Spleen (tissue), 11 donors: ENCODE data around the gene CDH13. TPM values are rescaled to one million over a fixed set of nuclear protein-coding genes. Genes with fewer than 3 reads are reported as not detected.

ENCODE experiments used
- DNase-seq: peaks from one replicate; pipeline ENCODE4 v3.0.0-alpha.2; 2020
- H3K27ac ChIP-seq, 8 donors: fragments of 200-600 bp; sonication (generic) in 7 of 8; 1 replicate in 4 of 8; 2 replicates in 4 of 8; pipeline versions ENCODE4 v1.5.0 to v1.8.0; 2016 to 2021; ENCODE audit warnings: inconsistent platforms in 4 of 8, mild to moderate bottlenecking in 4 of 8, moderate library complexity in 1 of 8
- H3K27me3 ChIP-seq, 7 donors: fragments of 200-600 bp; sonication (generic) in 6 of 7; replicated peaks in 1 of 7; 1 replicate in 4 of 7; 2 replicates in 3 of 7; pipeline versions ENCODE4 v1.5.0 to v1.8.0; 2016 to 2021; ENCODE audit warnings: inconsistent platforms in 3 of 7, mild to moderate bottlenecking in 1 of 7
- H3K36me3 ChIP-seq, 6 donors: fragments of 200-600 bp; sonication (generic) in 5 of 6; 1 replicate in 4 of 6; 2 replicates in 2 of 6; pipeline versions ENCODE4 v1.5.0 to v1.8.0; 2016 to 2021; ENCODE audit warnings: inconsistent platforms in 2 of 6
- H3K4me1 ChIP-seq, 6 donors: fragments of 200-600 bp; sonication (generic) in 5 of 6; 1 replicate in 3 of 6; 2 replicates in 3 of 6; pipeline versions ENCODE4 v1.5.0 to v1.8.0; 2016 to 2021; ENCODE audit warnings: inconsistent platforms in 3 of 6
- H3K4me3 ChIP-seq, 8 donors: fragments of 200-600 bp; sonication (generic) in 7 of 8; 1 replicate in 4 of 8; 2 replicates in 4 of 8; pipeline versions ENCODE4 v1.5.0 to v1.8.0; 2016 to 2021; ENCODE audit warnings: inconsistent platforms in 4 of 8, mild to moderate bottlenecking in 4 of 8, moderate library complexity in 2 of 8
- H3K9me3 ChIP-seq, 8 donors: fragments of 200-600 bp; sonication (generic) in 7 of 8; 1 replicate in 4 of 8; 2 replicates in 4 of 8; pipeline versions ENCODE4 v1.5.0 to v1.8.0; 2016 to 2021; ENCODE audit warnings: inconsistent platforms in 4 of 8
- CTCF ChIP-seq, 11 experiments: fragments of 200-600 bp in 7 of 11; fragments of 450-650 bp in 4 of 11; sonication (generic) in 4 of 11; IDR thresholded peaks in 8 of 11; conservative IDR thresholded peaks in 3 of 11; 1 replicate in 7 of 11; 2 replicates in 4 of 11; pipeline versions ENCODE4 v1.4.0 to v1.8.0; 2016 to 2021; ENCODE audit warnings: antibody characterized with exemption in 11 of 11, inconsistent platforms in 4 of 11, mild to moderate bottlenecking in 1 of 11
- POLR2A ChIP-seq, 3 donors: fragments of 450-650 bp; IDR thresholded peaks; one replicate each; pipeline ENCODE4 v1.5.1; 2017; ENCODE audit warnings: antibody characterized with exemption in 3 of 3, mild to moderate bottlenecking in 1 of 3
- POLR2AphosphoS5 ChIP-seq, 3 donors: sonication (generic); formaldehyde crosslinking; IDR thresholded peaks; one replicate each; pipeline ENCODE4 v1.5.1; 2017; ENCODE audit warnings: antibody characterized with exemption in 3 of 3
- WGBS, 5 donors: extraction: QIAGEN DNeasy Blood & Tissue Kit in 3 of 5; methylation state at CpG; one replicate each; pipeline versions ENCODE4 v1.1.5 to v1.1.7; 2013 to 2018; 5-methylcytosine and 5-hydroxymethylcytosine counted together
- intact Hi-C: fragments of 100-400 bp; cut with DNase I; formaldehyde crosslinking; loops from one replicate; pipeline ENCODE4 v1.15.0; 2023; ENCODE audit warnings: low total_unique reads
- polyA plus RNA-seq, 3 donors: library from polyadenylated mRNA; stranded (reverse); fragments of 200-250 nt; gene quantifications; one replicate each; pipeline ENCODE4 v1.2.1, GENCODE V29; 2013
- total RNA-seq, 7 donors: library from RNA; depleted of rRNA in 3 of 7; stranded (reverse); fragments of >200 nt in 3 of 7; fragmentation: NEBNext Ultra II Directional in 4 of 7; extraction: Animal tissue kit (Norgen Biotek cat#: 25700) in 4 of 7; gene quantifications; one replicate each; pipeline versions ENCODE4 v1.1.0 to v1.2.1, GENCODE V29; 2016 to 2021
- donor health status: healthy with polysubstance abuse.
- donor health status: DM: no; HTN: no; CAD: no; lungs with moderate emphysema.
- donor health status: DM: no; HTN: no; CAD: no.
- donor health status: Bipolar disorder and iron deficiency.
- donor health status: healthy.
- donor health status: DM: no; HTN: no; CAD: no.
- donor health status: DM: yes; HTN: yes; CAD: no.

The CDH13 gene
- total and polyA plus RNA-seq, 10 donors: 0.13 to 4.6 (median 1.1) TPM

- no peaks in the 10 kb centered on the region for H3K9me3 ChIP-seq
- no peaks in the 10 kb centered on the region for H3K36me3 ChIP-seq
- DNase-seq: no peak
- TF ChIP-seq POLR2AphosphoS5 (IDR thresholded peaks at IDR 0.05): no peak
- no peak for TF ChIP-seq CTCF (IDR thresholded peaks at IDR 0.05 in 8 of 11, conservative IDR thresholded peaks at IDR 0.05 in 3 of 11)
- TF ChIP-seq POLR2A (IDR thresholded peaks at IDR 0.05): no peak
- H3K4me1 ChIP-seq: no peaks in the 10 kb centered on the region
- intact Hi-C loops: no loop called here
- peaks cover 0 to 22% (median 0%) of the 10 kb centered on the region in 7 donors for H3K27me3 ChIP-seq
- H3K4me3 ChIP-seq: no peak overlapping the region
- WGBS, 5 donors: 35 to 62% (median 52%) methylated on average over 1 of the region's 1 CpG
- no peak overlapping the region for H3K27ac ChIP-seq
Observed at GRCh38 chr16:83245061-83245460, 618.3 kb downstream of the CDH13 start.

GRCh38 chr16:83247767-83248372, 621.1 kb downstream of the CDH13 start:
- no peak overlapping the region for H3K4me3 ChIP-seq
- H3K27ac ChIP-seq: no peak overlapping the region
- H3K4me1 ChIP-seq: no peaks in the 10 kb centered on the region
- no peaks in the 10 kb centered on the region for H3K36me3 ChIP-seq
- H3K9me3 ChIP-seq: no peaks in the 10 kb centered on the region
- peaks cover 0 to 30% (median 0%) of the 10 kb centered on the region in 7 donors for H3K27me3 ChIP-seq
- intact Hi-C loops: no loop called here
- no peak for DNase-seq
- TF ChIP-seq CTCF (IDR thresholded peaks at IDR 0.05 in 8 of 11, conservative IDR thresholded peaks at IDR 0.05 in 3 of 11) (no peak), POLR2A (IDR thresholded peaks at IDR 0.05) (no peak), POLR2AphosphoS5 (IDR thresholded peaks at IDR 0.05) (no peak)
- 71 to 75% (median 72%) methylated on average over 9 of the region's 9 CpGs for WGBS, 5 donors

DNA sequence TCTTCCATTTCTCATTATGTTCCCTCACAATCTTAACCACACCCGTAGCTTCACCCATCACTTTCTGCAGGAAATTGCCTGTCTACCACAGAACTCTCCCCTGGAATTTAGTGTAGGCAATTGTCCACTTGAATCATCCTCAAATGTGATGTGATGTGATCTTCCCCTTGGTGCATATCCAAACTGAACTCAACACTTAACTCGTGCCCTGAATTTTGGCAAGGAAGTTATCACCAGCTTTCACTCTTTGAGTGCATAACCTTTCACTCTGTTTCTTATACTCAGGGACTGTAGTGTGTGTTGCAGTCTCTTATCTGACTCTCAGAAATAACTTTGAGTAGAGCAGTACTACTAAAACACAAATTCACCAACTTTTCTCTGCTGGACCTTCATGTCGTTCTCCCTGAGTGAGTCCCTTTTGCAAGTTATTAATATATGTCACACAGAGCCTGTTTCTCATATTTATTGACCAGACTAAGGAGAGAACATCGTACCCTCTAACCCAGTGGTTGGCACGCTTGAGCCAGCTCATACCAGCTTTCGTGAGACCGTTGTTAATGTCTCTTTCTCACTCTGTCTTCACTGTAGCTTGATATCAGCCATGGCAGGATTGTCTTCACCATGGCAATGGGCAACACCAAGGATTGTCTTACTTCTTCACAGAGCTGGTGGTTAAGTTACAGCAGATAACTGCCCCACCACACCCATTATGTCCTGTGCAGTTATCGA, 622.1 kb downstream of the CDH13 start:
- no peaks in the 10 kb centered on the region for H3K9me3 ChIP-seq
- H3K36me3 ChIP-seq: no peaks in the 10 kb centered on the region
- H3K4me3 ChIP-seq: no peak overlapping the region
- DNase-seq: no peak
- WGBS, 5 donors: 76 to 87% (median 80%) methylated on average over 8 of the region's 8 CpGs
- no peak for TF ChIP-seq POLR2AphosphoS5 (IDR thresholded peaks at IDR 0.05)
- no peak for TF ChIP-seq CTCF (IDR thresholded peaks at IDR 0.05 in 8 of 11, conservative IDR thresholded peaks at IDR 0.05 in 3 of 11)
- no peak for TF ChIP-seq POLR2A (IDR thresholded peaks at IDR 0.05)
- intact Hi-C loops: no loop called here
- peaks cover 0 to 27% (median 0%) of the 10 kb centered on the region in 7 donors for H3K27me3 ChIP-seq
- no peak overlapping the region for H3K27ac ChIP-seq
- H3K4me1 ChIP-seq: no peaks in the 10 kb centered on the region

GRCh38 chr16:83253521-83253920, 626.8 kb downstream of the CDH13 start:
- 60 to 75% (median 69%) methylated on average over 3 of the region's 3 CpGs for WGBS, 5 donors
- peaks cover 0 to 22% (median 0%) of the 10 kb centered on the region in 7 donors for H3K27me3 ChIP-seq
- H3K9me3 ChIP-seq: no peaks in the 10 kb centered on the region
- TF ChIP-seq CTCF (IDR thresholded peaks at IDR 0.05 in 8 of 11, conservative IDR thresholded peaks at IDR 0.05 in 3 of 11): no peak
- TF ChIP-seq POLR2A (IDR thresholded peaks at IDR 0.05): no peak
- TF ChIP-seq POLR2AphosphoS5 (IDR thresholded peaks at IDR 0.05): no peak
- H3K27ac ChIP-seq: no peak overlapping the region
- no peaks in the 10 kb centered on the region for H3K36me3 ChIP-seq
- intact Hi-C loops: no loop called here
- DNase-seq: no peak
- no peaks in the 10 kb centered on the region for H3K4me1 ChIP-seq
- no peak overlapping the region for H3K4me3 ChIP-seq
